Measurements from ENCODE around the gene STX8.

DNA sequence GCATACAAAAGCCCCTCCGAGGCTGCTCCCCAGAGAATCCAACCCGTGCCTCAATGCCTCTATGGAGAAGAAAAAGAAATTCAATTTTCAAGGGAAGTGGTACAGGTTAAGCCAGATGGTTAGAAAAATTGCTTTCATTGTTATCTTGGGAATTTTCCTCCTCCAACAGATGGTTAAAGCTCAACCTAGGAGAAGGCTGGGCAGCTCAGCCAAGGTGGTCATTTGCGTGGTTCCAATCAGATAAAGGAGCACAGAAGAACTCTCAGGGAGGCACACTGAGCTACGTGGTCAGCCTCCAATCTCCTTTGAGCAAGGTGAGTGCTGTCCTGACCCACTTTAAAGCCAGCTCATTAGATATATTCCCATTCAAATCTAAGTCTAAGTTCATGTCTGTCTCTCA lies 106.7 kb downstream of the STX8 start:
- TF ChIP-seq REST (IDR thresholded peaks at IDR 0.05; ENCODE audit: low read depth), result no peak
- TF ChIP-seq, protein P1, sequence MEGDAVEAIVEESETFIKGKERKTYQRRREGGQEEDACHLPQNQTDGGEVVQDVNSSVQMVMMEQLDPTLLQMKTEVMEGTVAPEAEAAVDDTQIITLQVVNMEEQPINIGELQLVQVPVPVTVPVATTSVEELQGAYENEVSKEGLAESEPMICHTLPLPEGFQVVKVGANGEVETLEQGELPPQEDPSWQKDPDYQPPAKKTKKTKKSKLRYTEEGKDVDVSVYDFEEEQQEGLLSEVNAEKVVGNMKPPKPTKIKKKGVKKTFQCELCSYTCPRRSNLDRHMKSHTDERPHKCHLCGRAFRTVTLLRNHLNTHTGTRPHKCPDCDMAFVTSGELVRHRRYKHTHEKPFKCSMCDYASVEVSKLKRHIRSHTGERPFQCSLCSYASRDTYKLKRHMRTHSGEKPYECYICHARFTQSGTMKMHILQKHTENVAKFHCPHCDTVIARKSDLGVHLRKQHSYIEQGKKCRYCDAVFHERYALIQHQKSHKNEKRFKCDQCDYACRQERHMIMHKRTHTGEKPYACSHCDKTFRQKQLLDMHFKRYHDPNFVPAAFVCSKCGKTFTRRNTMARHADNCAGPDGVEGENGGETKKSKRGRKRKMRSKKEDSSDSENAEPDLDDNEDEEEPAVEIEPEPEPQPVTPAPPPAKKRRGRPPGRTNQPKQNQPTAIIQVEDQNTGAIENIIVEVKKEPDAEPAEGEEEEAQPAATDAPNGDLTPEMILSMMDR (IDR thresholded peaks at IDR 0.05 in 2 of 3, conservative IDR thresholded peaks at IDR 0.05 in 1 of 3; ENCODE audit: borderline replicate concordance in 1 of 3, insufficient read depth in 1 of 3, low read depth in 2 of 3, low read length in 2 of 3), result no peak
- no peak for TF ChIP-seq EZH2 (IDR thresholded peaks at IDR 0.05)
- TF ChIP-seq MAX (IDR thresholded peaks at IDR 0.05), result no peak
- TF ChIP-seq POLR2A (IDR thresholded peaks at IDR 0.05; ENCODE audit: borderline replicate concordance, extremely low read depth, insufficient read depth, insufficient read length), result no peak
